GM21737 (cell line): Measurements from ENCODE around the gene ABHD12.
"Not testable (repeated sequence)": the region's sequence is repeated elsewhere in the genome, so short reads cannot be mapped to it uniquely, and the experiment has no call there.

ENCODE experiments used
- ATAC-seq: cut with Tn5 transposase; IDR thresholded peaks from one replicate; pipeline ENCODE4 v1.9.1; 2021; ENCODE audit warnings: mild to moderate bottlenecking, moderate library complexity; ENCODE audit not compliant: unreplicated experiment

ABHD12 gene

GRCh38 chr20:25355011-25355595, 35.5 kb downstream of the ABHD12 start:
- ATAC-seq: no peak

DNA sequence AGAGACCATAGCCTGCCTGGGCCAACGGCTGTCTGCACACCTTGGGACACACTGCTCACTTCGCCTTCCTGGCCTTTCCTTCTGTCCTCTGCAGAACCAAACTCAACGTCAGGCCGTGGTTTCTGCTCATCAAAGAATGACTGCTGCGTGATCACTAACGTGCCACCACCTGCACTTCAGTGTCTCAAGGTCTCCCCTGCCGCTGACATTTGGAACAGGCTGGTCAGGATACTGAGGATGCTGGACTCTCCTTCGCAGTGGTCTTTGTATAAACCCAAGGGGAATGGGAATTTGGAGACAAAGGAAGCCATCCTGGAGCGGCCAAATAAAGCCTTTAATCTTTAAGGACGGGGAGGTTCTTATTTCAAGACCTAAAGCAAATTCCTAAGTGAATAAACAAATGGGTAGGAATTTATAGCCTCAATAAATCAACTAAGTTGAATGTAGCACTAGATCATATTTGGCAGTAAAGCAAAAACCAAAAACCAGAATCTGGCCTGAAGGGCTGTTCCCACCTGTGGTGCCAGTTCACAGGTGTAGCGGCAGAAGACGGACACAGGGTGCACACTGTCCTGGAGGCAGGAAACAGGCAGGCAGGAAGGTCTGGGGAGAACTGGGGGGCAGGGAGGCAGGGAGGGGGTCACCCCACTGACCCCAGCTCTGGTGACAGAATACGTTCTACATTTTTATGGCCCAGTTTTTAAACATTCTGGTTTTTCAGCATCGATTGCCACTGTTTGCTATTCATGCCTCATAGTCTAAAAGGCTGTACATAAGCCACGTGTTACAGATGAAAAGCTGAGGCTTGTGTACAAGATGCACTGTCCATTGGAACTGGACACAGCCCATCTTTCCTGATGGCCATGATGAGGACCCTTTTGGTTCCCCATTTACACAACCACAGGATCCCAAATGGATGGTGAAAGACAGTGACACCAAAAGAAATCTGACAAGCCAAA, 36.6 kb downstream of the ABHD12 start:
- ATAC-seq: no peak

GRCh38 chr20:25353353-25353746, 37.3 kb downstream of the ABHD12 start:
- no peak for ATAC-seq

DNA sequence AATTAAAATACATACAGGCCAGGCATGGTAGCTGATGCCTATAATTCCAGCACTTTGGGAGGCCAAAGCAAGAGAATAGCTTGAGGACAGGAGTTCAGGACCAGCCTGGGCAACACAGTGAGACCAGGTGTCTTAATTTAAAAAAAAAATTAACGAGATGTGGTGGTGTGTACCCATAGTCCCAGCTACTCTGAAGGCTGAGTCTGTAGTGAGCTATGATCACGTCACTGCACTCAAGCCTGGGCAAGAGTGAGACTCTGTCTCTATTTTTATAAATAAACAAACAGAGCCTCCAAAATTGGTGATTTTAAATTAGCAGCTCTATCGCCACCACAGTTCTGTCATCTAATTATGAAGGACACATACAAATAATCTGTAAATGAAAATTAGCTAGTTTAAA, 37.9 kb downstream of the ABHD12 start:
- no peak for ATAC-seq

DNA sequence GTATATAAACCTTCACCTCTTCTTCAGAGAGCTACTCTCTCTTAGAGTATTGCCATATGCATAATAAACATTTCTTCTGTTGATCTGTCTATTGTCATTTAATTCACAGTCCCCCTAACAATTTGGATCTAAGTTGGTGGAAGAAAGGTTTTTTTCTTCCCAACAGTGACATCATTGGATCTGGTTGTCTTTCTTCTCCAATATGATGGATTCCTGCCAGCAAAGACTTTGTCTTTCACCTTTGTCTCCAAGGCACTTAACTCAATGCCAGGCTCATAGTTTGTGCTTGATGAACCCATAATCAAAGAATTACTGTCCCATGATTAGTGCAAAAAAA, 39.6 kb downstream of the ABHD12 start:
- no peak for ATAC-seq

DNA sequence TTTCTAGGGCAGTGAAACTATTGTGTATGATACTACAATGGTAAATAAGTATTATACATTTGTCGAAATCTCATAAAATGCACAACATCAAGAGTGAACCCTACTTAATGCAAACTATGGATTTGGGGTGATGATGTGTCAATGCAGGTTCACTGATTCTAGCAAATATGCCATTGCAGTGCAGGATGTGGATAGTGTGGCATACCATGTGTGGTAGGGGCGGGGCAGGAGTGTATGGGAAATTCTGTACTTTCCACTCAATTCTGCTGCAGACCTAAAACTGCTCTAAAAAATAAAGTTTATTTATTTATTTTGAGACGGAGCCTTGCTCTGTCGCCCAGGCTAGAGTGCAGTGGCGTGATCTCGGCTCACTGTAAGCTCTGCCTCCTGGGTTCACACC, 44.3 kb downstream of the ABHD12 start:
- ATAC-seq: no peak

GRCh38 chr20:25345721-25346120, 44.9 kb downstream of the ABHD12 start:
- ATAC-seq: no peak

- ATAC-seq: no peak
Measured at GRCh38 chr20:25344634-25345033, 46.0 kb downstream of the ABHD12 start.

DNA sequence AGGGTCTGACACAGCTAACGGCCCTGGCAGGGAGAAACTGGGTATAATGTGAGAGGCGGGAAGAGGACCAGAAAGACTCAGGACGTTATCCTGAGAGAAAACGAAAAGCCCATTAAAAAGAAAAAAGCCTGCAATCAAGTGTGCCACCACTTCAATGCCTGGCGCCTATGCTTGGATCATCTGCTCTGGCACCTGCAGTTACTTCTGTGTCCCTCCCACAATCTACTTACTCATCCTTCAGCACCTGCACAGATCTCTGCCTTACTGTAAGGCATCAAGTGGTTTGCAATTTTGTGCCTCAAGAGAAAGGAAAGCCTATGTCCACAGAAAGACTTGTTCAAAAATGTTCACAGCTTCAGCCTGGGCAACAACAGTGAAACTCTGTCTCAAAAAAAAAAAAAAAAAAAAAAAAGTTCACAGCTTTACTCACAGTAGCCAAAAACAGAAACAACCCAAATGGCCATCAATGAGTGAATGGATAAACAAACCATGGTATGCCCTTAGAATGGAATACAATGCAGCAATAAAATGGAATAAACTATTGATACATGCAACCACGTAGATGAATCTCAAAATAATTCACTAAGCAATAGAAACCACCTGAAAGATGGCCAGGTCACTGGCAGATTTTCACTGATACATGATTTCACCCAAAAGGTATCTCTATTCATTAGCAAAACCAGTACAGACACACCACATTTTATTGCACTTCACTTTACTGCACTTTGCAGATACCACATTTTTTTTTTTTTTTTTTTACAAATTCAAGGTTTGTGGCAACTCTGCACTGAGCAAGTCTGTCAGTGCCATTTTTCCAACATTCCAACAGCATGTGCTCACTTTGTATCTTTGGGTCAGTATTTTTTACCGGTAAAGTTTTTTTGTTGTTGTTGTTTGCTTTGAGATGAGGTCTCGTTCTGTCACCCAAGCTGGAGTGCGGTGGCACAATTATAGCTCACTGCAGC, 48.6 kb downstream of the ABHD12 start:
- no peak for ATAC-seq

- ATAC-seq: no peak
Measured at GRCh38 chr20:25340380-25340779, 50.3 kb downstream of the ABHD12 start.

GRCh38 chr20:25339608-25340007, 51.0 kb downstream of the ABHD12 start:
- no peak for ATAC-seq

DNA sequence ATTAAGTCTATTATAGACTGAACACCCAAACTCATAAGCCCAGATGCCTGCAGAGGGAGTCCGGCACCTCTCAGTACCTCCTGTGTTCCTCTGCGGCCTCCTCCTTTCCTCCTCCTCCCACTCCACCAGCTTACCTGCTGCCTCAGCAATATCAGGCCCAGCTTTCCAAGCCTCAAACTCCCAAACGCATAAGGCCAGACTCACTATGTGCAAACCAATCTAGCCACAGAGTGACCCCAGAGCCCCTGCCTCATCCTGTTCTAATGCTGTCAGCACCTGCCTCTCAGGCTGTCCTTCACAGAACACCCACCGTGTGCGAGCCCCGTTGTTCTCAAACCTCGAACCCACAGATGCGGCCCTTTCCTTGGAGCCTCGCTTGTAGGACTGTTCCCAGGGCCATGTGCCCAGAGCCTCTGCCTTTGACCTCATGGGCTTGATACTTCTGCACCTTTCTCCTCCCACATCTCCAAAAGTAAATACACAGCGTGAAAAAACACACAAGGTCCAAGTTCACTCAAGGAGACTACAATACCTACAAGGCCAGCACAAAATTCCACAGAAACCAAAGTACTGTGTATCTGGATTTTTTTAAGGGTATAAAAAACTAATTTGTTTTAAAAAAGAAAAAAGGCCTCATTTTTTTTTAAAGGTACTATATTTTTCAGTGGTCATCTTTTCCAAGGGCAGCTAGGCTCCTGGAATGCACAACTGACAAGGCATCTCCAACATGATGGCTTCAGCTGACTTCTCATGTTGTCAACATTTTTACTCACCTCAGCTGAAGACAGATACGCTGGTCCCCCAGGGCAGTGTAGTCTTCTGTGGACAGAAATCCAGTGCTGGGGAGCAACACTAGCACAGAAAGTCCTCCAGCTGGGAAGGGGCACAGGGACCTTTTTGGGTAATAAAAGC, 52.3 kb downstream of the ABHD12 start:
- no peak for ATAC-seq

GRCh38 chr20:25336561-25337422, 53.8 kb downstream of the ABHD12 start:
- ATAC-seq: no peak

- ATAC-seq: not testable (repeated sequence)
Measured at GRCh38 chr20:25334972-25335371, 55.7 kb downstream of the ABHD12 start.

DNA sequence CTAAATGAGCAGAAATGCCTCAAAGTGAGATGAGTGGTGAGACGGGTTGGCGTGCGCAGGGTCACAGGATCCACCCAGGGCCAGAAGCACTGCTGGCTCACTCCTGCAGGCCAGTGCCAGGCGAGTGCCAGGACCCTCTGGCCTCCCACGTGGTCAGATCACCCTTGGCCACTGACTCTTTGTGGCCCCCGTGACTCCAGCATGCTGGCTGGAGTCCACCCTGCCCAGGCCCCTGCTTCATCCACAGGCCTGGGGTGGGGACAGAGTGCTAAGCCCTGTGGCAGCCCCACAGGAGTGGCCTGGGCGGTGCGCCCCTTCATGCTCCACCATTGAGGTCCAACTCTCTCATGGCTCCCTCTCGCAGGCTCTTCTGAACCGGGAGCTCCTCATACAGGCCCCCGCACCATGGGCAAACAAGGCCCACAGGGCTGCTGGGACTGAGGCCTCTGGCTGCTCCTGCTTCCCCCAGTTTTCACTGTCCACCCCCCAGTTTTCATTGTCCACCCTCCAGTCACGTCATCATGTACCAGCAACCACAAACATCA, 61.6 kb downstream of the ABHD12 start:
- ATAC-seq: no peak

DNA sequence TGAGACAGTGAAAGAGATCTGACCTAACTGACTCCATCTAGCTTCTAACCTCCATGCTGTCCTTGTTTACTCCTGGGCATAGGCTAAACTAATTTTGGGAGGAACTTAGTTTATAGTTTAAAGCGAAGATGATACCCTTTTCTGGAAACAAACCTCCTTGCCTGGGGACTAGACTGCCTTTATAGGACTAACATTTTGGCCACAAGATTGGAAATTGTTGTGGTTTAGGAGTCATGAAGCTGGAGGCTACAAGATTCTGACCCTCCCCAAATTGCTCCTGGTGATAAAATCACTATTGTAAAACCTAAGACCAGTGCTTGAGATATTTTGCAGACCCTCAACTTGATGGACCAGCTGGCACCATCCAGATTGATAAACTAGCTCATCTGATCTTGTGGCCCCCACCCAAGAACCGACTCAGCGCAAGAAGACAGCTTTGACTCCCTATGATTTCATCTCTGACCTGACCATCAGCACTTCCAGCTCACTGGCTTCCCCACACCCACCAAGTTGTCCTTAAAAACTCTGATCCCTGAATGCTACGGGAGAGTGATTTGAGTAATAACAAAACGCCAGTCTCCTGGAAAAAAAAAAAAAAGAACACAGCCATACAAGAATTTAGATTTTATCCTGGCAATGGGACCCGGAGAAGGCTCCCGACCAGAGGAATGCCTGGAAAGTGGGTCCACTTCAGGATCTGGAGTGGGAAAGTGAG, 63.0 kb downstream of the ABHD12 start:
- ATAC-seq: no peak

GRCh38 chr20:25325997-25326396, 64.6 kb downstream of the ABHD12 start:
- ATAC-seq: no peak

DNA sequence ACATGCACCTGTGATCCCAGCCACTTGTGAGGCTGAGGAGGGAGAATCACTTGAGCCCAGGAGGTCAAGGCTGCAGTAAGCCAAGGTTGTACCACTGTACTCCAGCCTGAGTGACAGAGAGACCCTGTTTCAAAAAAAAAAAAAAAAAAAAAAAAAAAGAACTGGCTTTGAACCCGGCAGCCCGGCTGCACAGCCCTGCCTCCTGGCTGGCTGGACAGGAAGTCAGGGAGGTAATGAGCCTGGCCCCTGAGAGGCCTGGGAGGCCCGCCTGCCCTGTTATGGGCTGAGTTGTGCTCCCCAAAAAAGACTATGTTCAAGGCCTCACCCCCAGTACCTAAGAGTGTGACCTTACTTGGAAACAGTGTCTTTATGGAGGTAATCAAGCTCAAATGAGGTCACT, 65.6 kb downstream of the ABHD12 start:
- no peak for ATAC-seq
